Smooth muscle cell (in vitro differentiated cells): ENCODE measurements around the gene CXCL17. TPM values are rescaled to one million over a fixed set of nuclear protein-coding genes. Genes with fewer than 3 reads are reported as not detected.
"Not testable (repeated sequence)": the region's sequence is repeated elsewhere in the genome, so short reads cannot be mapped to it uniquely, and the experiment has no call there.

Source experiments
- DNase-seq: peaks from one replicate; lab custom pipeline; 2025; ENCODE audit not compliant: unreplicated experiment; lab: John Stamatoyannopoulos, UW
- H2AFZ ChIP-seq: fragments of 200-600 bp; sonication (generic); 2 replicates; pipeline ENCODE4 v1.6.0; 2016; ENCODE audit warnings: antibody characterized with exemption, low read depth, mild to moderate bottlenecking
- H3F3A ChIP-seq: fragments of 200-600 bp; sonication (generic); 2 replicates; pipeline ENCODE4 v1.6.0; 2017; ENCODE audit warnings: antibody characterized with exemption, low read depth
- H3K27ac ChIP-seq: fragments of 200-600 bp; sonication (generic); 2 replicates; pipeline ENCODE4 v1.5.1; 2016; ENCODE audit warnings: low read depth, mild to moderate bottlenecking
- H3K27me3 ChIP-seq: fragments of 200-600 bp; sonication (generic); 2 replicates; pipeline ENCODE4 v1.6.1; 2016; ENCODE audit warnings: low read depth, mild to moderate bottlenecking
- H3K36me3 ChIP-seq: fragments of 200-600 bp; sonication (generic); 2 replicates; pipeline ENCODE4 v1.5.1; 2016; ENCODE audit warnings: low read depth
- H3K4me1 ChIP-seq: fragments of 200-600 bp; sonication (generic); 2 replicates; pipeline ENCODE4 v1.5.1; 2016; ENCODE audit warnings: low read depth
- H3K4me2 ChIP-seq: fragments of 200-600 bp; sonication (generic); 2 replicates; pipeline ENCODE4 v1.6.0; 2016; ENCODE audit warnings: mild to moderate bottlenecking
- H3K4me3 ChIP-seq: fragments of 200-600 bp; sonication (generic); 2 replicates; pipeline ENCODE4 v1.5.1; 2016; ENCODE audit warnings: mild to moderate bottlenecking
- H3K79me2 ChIP-seq: fragments of 200-600 bp; sonication (generic); 2 replicates; pipeline ENCODE4 v1.6.0; 2016; ENCODE audit warnings: low read depth, mild to moderate bottlenecking
- H3K9ac ChIP-seq: fragments of 200-600 bp; sonication (generic); 2 replicates; pipeline ENCODE4 v1.6.0; 2016; ENCODE audit warnings: low read depth
- H3K9me3 ChIP-seq: fragments of 200-600 bp; sonication (generic); replicated peaks from 2 replicates; pipeline ENCODE4 v1.5.1; 2016; ENCODE audit warnings: low read depth
- H4K20me1 ChIP-seq: fragments of 200-600 bp; sonication (generic); 2 replicates; pipeline ENCODE4 v1.6.0; 2016; ENCODE audit warnings: low read depth
- WGBS: methylation state at CpG from one replicate; pipeline ENCODE4 v1.1.7; 2016; ENCODE audit warnings: low lambda C conversion rate; 5-methylcytosine and 5-hydroxymethylcytosine counted together
- polyA plus RNA-seq: library from polyadenylated mRNA; unstranded; fragments of >200 nt; fragmentation: Nextera tagmentation; extraction: Ambion mirVana; gene quantifications from 2 replicates; pipeline ENCODE4 v1.2.1, GENCODE V29; 2016
- total RNA-seq: library from RNA; depleted of rRNA; stranded (reverse); fragments of >200 nt; gene quantifications from 2 replicates; pipeline ENCODE4 v1.2.3, GENCODE V29; 2014
- TF ChIP-seq, protein P1 (sequence below): fragments of 200-600 bp; sonication (generic); IDR thresholded peaks from 2 replicates; pipeline ENCODE4 v1.5.1; 2017; ENCODE audit warnings: borderline replicate concordance, mild to moderate bottlenecking, antibody characterized with exemption; ENCODE audit not compliant: insufficient read depth, poor library complexity, severe bottlenecking

CXCL17 gene
- total and polyA plus RNA-seq, 2 experiments from 2014 or later = not detected

GRCh38 chr19:42487032-42487797 lies 44.5 kb upstream of the CXCL17 start:
- Histone ChIP-seq H3K27ac (no peak overlapping the region), H3K4me1 (peaks cover 7% of the 10 kb centered on the region), H3K4me2 (no peak overlapping the region), H3K27me3 (no peaks in the 10 kb centered on the region), H3F3A (no peaks in the 10 kb centered on the region), H3K79me2 (no peaks in the 10 kb centered on the region), H3K36me3 (no peaks in the 10 kb centered on the region), H2AFZ (no peak overlapping the region), H3K9ac (no peak overlapping the region), H4K20me1 (no peaks in the 10 kb centered on the region), H3K4me3 (no peak overlapping the region), H3K9me3 (no peaks in the 10 kb centered on the region)
- no peak for DNase-seq
- TF ChIP-seq, protein P1, sequence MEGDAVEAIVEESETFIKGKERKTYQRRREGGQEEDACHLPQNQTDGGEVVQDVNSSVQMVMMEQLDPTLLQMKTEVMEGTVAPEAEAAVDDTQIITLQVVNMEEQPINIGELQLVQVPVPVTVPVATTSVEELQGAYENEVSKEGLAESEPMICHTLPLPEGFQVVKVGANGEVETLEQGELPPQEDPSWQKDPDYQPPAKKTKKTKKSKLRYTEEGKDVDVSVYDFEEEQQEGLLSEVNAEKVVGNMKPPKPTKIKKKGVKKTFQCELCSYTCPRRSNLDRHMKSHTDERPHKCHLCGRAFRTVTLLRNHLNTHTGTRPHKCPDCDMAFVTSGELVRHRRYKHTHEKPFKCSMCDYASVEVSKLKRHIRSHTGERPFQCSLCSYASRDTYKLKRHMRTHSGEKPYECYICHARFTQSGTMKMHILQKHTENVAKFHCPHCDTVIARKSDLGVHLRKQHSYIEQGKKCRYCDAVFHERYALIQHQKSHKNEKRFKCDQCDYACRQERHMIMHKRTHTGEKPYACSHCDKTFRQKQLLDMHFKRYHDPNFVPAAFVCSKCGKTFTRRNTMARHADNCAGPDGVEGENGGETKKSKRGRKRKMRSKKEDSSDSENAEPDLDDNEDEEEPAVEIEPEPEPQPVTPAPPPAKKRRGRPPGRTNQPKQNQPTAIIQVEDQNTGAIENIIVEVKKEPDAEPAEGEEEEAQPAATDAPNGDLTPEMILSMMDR = no peak
- 51% methylated on average over 3 of the region's 3 CpGs for WGBS

GRCh38 chr19:42485036-42485435 lies 42.3 kb upstream of the CXCL17 start:
- H4K20me1 ChIP-seq, H3K9me3 ChIP-seq, H3K27ac ChIP-seq, H3F3A ChIP-seq, H3K79me2 ChIP-seq, DNase-seq, H3K4me3 ChIP-seq, H3K9ac ChIP-seq, H3K36me3 ChIP-seq, H3K27me3 ChIP-seq, H2AFZ ChIP-seq, H3K4me2 ChIP-seq: not testable (repeated sequence)
- 70% methylated on average over 4 of the region's 4 CpGs for WGBS
- H3K4me1 ChIP-seq = peaks cover 13% of the 10 kb centered on the region

- H3K4me2 ChIP-seq = peak overlapping the region; percentile 42
Measured at GRCh38 chr19:42480335-42481095, 37.8 kb upstream of the CXCL17 start.

GRCh38 chr19:42479736-42480135 lies 37.0 kb upstream of the CXCL17 start:
- no peak for DNase-seq
- H3F3A ChIP-seq = peaks cover 10% of the 10 kb centered on the region
- H3K4me3 ChIP-seq = no peak overlapping the region
- H3K27me3 ChIP-seq = no peaks in the 10 kb centered on the region
- H3K79me2 ChIP-seq = no peaks in the 10 kb centered on the region
- no peaks in the 10 kb centered on the region for H4K20me1 ChIP-seq
- H2AFZ ChIP-seq = no peak overlapping the region
- no peak overlapping the region for H3K9ac ChIP-seq
- TF ChIP-seq, protein P1 = no peak
- peaks cover 10% of the 10 kb centered on the region for H3K4me1 ChIP-seq
- H3K36me3 ChIP-seq = no peaks in the 10 kb centered on the region
- 91% methylated on average over 9 of the region's 9 CpGs for WGBS
- H3K4me2 ChIP-seq = no peak overlapping the region
- no peak overlapping the region for H3K27ac ChIP-seq
- H3K9me3 ChIP-seq = no peaks in the 10 kb centered on the region

More at GRCh38 chr19:42480335-42481095, 37.8 kb upstream of the CXCL17 start:
- H2AFZ ChIP-seq = no peak overlapping the region
- H3K4me3 ChIP-seq = peak overlapping the region; percentile 4
- no peaks in the 10 kb centered on the region for H3K36me3 ChIP-seq
- DNase-seq = no peak
- peaks cover 6% of the 10 kb centered on the region for H3K4me1 ChIP-seq
- H3K9ac ChIP-seq = no peak overlapping the region
- no peaks in the 10 kb centered on the region for H3K27me3 ChIP-seq
- H3K27ac ChIP-seq = peak overlapping the region; percentile 56
- H3F3A ChIP-seq = peaks cover 10% of the 10 kb centered on the region
- 19% methylated on average over 7 of the region's 7 CpGs for WGBS
- no peaks in the 10 kb centered on the region for H3K79me2 ChIP-seq
- TF ChIP-seq, protein P1 = no peak
- no peaks in the 10 kb centered on the region for H3K9me3 ChIP-seq
- H4K20me1 ChIP-seq = no peaks in the 10 kb centered on the region
